WTC11 (cell line): ENCODE data around the gene EGFR. TPM values are rescaled to one million over a fixed set of nuclear protein-coding genes. Genes with fewer than 3 reads are reported as not detected.

ENCODE experiments used
- ATAC-seq: fragments of 200-7000 bp; cut with Tn5 transposase; 2 replicates; pipeline ENCODE4 v1.10.0; 2021; ENCODE audit warnings: mild to moderate bottlenecking, moderate library complexity
- CTCF ChIA-PET: fragments of 300-600 bp; sonication (Branson Sonifier 250); formaldehyde crosslinking; loops from one replicate; lab custom pipeline; 2021; ENCODE audit warnings: antibody characterized with exemption; lab: Charles Lee
- POLR2A ChIA-PET: fragments of 350-600 bp; sonication (Branson Sonifier 250); formaldehyde crosslinking; loops from one replicate; lab custom pipeline; 2021; ENCODE audit warnings: antibody characterized with exemption; lab: Charles Lee
- DNase-seq: peaks from one replicate; pipeline ENCODE4 v3.0.0; 2021; ENCODE audit warnings: low spot score
- H3K27ac Mint-ChIP-seq: 2 replicates; pipeline ENCODE4 v1.8.0; 2021; ENCODE audit warnings: mixed read lengths
- H3K27me3 Mint-ChIP-seq: 2 replicates; pipeline ENCODE4 v1.8.0; 2021; ENCODE audit warnings: low read depth, mild to moderate bottlenecking, moderate library complexity, mixed read lengths
- H3K36me3 Mint-ChIP-seq: 2 replicates; pipeline ENCODE4 v1.8.0; 2021; ENCODE audit warnings: mixed read lengths
- H3K4me1 Mint-ChIP-seq: 2 replicates; pipeline ENCODE4 v1.8.0; 2022; ENCODE audit warnings: mixed read lengths
- H3K4me3 Mint-ChIP-seq: 2 replicates; pipeline ENCODE4 v1.8.0; 2021; ENCODE audit warnings: mild to moderate bottlenecking, moderate library complexity, mixed read lengths
- H3K9me3 Mint-ChIP-seq: 2 replicates; pipeline ENCODE4 v1.8.0; 2021; ENCODE audit warnings: mixed read lengths
- ATF1 ChIP-seq: sonication (generic); formaldehyde crosslinking; IDR thresholded peaks from 2 replicates; pipeline ENCODE4 v1.8.1; 2023; ENCODE audit warnings: mild to moderate bottlenecking, moderate library complexity, missing genetic modification reagents
- CREB1 ChIP-seq: sonication (generic); formaldehyde crosslinking; IDR thresholded peaks from 2 replicates; pipeline ENCODE4 v1.8.0; 2023; ENCODE audit warnings: mild to moderate bottlenecking, missing genetic modification reagents
- EMX1 ChIP-seq: fragments of 250-450 bp; sonication (Bioruptor Pico); IDR thresholded peaks from 2 replicates; pipeline ENCODE4 v1.8.0; 2021; ENCODE audit warnings: mild to moderate bottlenecking
- GTF2I ChIP-seq: fragments of 250-450 bp; sonication (Bioruptor Pico); conservative IDR thresholded peaks from 2 replicates; pipeline ENCODE4 v1.4.0; 2021; ENCODE audit warnings: mild to moderate bottlenecking
- HMGA2 ChIP-seq: fragments of 250-450 bp; sonication (Bioruptor Pico); IDR thresholded peaks from 2 replicates; pipeline ENCODE4 v1.4.0; 2021; ENCODE audit warnings: mild to moderate bottlenecking, moderate library complexity
- JAZF1 ChIP-seq: fragments of 250-450 bp; sonication (Bioruptor Pico); IDR thresholded peaks from 2 replicates; pipeline ENCODE4 v1.9.0; 2021; ENCODE audit warnings: moderate library complexity, mild to moderate bottlenecking, inconsistent platforms
- KAT7 ChIP-seq: sonication (generic); formaldehyde crosslinking; IDR thresholded peaks from 2 replicates; pipeline ENCODE4 v1.8.1; 2023; ENCODE audit warnings: missing genetic modification reagents, mild to moderate bottlenecking, borderline replicate concordance
- NFYB ChIP-seq: sonication (generic); formaldehyde crosslinking; conservative IDR thresholded peaks from 2 replicates; pipeline ENCODE4 v1.8.0; 2022; ENCODE audit warnings: low read depth, missing genetic modification reagents
- RORB ChIP-seq: fragments of 250-450 bp; sonication (Bioruptor Pico); IDR thresholded peaks from 2 replicates; pipeline ENCODE4 v1.9.0; 2021; ENCODE audit warnings: mild to moderate bottlenecking
- SMAD4 ChIP-seq: sonication (generic); formaldehyde crosslinking; IDR thresholded peaks from 2 replicates; pipeline ENCODE4 v1.8.0; 2022; ENCODE audit warnings: mild to moderate bottlenecking, missing genetic modification reagents
- SP1 ChIP-seq: sonication (generic); formaldehyde crosslinking; conservative IDR thresholded peaks from 2 replicates; pipeline ENCODE4 v1.8.1; 2022; ENCODE audit warnings: missing genetic modification reagents
- TCF7 ChIP-seq: sonication (generic); formaldehyde crosslinking; IDR thresholded peaks from 2 replicates; pipeline ENCODE4 v1.8.0; 2022; ENCODE audit warnings: mild to moderate bottlenecking, low read depth, missing genetic modification reagents, moderate library complexity
- TP53 ChIP-seq: sonication (generic); formaldehyde crosslinking; IDR thresholded peaks from 2 replicates; pipeline ENCODE4 v1.8.1; 2023; ENCODE audit warnings: mild to moderate bottlenecking, missing genetic modification reagents
- ZNF219 ChIP-seq: sonication (generic); formaldehyde crosslinking; IDR thresholded peaks from 2 replicates; pipeline ENCODE4 v1.8.0; 2023; ENCODE audit warnings: missing genetic modification reagents, mild to moderate bottlenecking, borderline replicate concordance
- ZNF232 ChIP-seq: sonication (generic); formaldehyde crosslinking; IDR thresholded peaks from 2 replicates; pipeline ENCODE4 v1.8.0; 2022; ENCODE audit warnings: mild to moderate bottlenecking, missing genetic modification reagents
- ZNF416 ChIP-seq: fragments of 250-450 bp; sonication (Bioruptor Pico); IDR thresholded peaks from 2 replicates; pipeline ENCODE4 v1.9.0; 2021; ENCODE audit warnings: mild to moderate bottlenecking, inconsistent platforms
- ZNF423 ChIP-seq: fragments of 250-450 bp; sonication (Bioruptor Pico); IDR thresholded peaks from 2 replicates; pipeline ENCODE4 v2.1.2; 2022; ENCODE audit warnings: mild to moderate bottlenecking, moderate library complexity
- ZNF671 ChIP-seq: fragments of 250-450 bp; sonication (Bioruptor Pico); IDR thresholded peaks from 2 replicates; pipeline ENCODE4 v1.8.0; 2021; ENCODE audit warnings: mild to moderate bottlenecking
- total RNA-seq: library from RNA; stranded (reverse); gene quantifications from 3 replicates; pipeline ENCODE4 v1.2.3, GENCODE V29; 2021
- TF ChIP-seq, protein P1 (sequence below): sonication (generic); formaldehyde crosslinking; IDR thresholded peaks from 2 replicates; pipeline ENCODE4 v1.8.1; 2023; ENCODE audit warnings: mild to moderate bottlenecking, missing genetic modification reagents
- TF ChIP-seq, protein P2 (sequence below): sonication (generic); formaldehyde crosslinking; IDR thresholded peaks from 2 replicates; pipeline ENCODE4 v1.8.1; 2023; ENCODE audit warnings: mild to moderate bottlenecking, missing genetic modification reagents, borderline replicate concordance
- TF ChIP-seq, protein P3 (sequence below): fragments of 250-450 bp; sonication (Bioruptor Pico); conservative IDR thresholded peaks from 2 replicates; pipeline ENCODE4 v1.9.0; 2021; ENCODE audit warnings: mild to moderate bottlenecking
- TF ChIP-seq, protein P4 (sequence below): sonication (generic); formaldehyde crosslinking; IDR thresholded peaks from 2 replicates; pipeline ENCODE4 v1.8.1; 2022; ENCODE audit warnings: low read depth, mild to moderate bottlenecking, moderate library complexity, missing genetic modification reagents, borderline replicate concordance
- TF ChIP-seq, protein P5 (sequence below): fragments of 200-600 bp; IDR thresholded peaks from 2 replicates; pipeline ENCODE4 v1.8.0; 2022; ENCODE audit warnings: antibody characterized with exemption
- TF ChIP-seq, protein P6 (sequence below): fragments of 250-450 bp; sonication (Bioruptor Pico); IDR thresholded peaks from 2 replicates; pipeline ENCODE4 v1.9.0; 2021; ENCODE audit warnings: mild to moderate bottlenecking

EGFR gene
- total RNA-seq, 1 experiment from 2014 or later: 5.9 TPM

DNA sequence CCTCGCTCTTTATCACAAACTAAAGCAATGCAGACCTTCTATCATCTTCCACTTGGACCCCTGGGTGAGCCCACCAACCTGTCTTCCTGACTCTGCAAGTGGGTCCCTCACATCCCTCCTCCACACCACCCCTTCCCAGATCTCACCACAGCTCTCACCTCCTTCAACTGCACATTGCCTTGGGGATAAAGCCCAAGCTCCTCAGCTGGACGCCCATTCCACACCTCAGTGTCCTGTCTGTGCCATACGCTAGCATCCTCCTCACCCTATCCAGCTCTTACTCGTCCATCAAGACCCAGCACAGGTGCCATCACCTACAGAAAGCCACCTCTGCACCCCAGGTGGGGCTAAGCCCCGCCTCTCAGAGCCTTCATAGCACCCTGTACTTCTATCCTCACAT is 205.3 kb downstream of the EGFR start:
- Mint-ChIP-seq H3K9me3 (peaks cover 25% of the 10 kb centered on the region), H3K4me1 (peaks cover 5% of the 10 kb centered on the region), H3K27me3 (no peaks in the 10 kb centered on the region; the same call in 1 of the 2 replicates), H3K36me3 (peaks cover 2% of the 10 kb centered on the region; the same call in 1 of the 2 replicates), H3K27ac (no peak overlapping the region), H3K4me3 (no peak overlapping the region)
- ATAC-seq: no peak
- ChIA-PET POLR2A (no interaction called here), CTCF (no interaction called here)
- DNase-seq: no peak
- TF ChIP-seq HMGA2 (CRISPR knock-in tag): no peak
- no peak for TF ChIP-seq SP1 (CRISPR knock-in tag)
- TF ChIP-seq, protein P1, sequence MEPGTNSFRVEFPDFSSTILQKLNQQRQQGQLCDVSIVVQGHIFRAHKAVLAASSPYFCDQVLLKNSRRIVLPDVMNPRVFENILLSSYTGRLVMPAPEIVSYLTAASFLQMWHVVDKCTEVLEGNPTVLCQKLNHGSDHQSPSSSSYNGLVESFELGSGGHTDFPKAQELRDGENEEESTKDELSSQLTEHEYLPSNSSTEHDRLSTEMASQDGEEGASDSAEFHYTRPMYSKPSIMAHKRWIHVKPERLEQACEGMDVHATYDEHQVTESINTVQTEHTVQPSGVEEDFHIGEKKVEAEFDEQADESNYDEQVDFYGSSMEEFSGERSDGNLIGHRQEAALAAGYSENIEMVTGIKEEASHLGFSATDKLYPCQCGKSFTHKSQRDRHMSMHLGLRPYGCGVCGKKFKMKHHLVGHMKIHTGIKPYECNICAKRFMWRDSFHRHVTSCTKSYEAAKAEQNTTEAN (CRISPR knock-in tag): no peak
- TF ChIP-seq JAZF1 (CRISPR knock-in tag): no peak
- no peak for TF ChIP-seq ZNF423 (CRISPR knock-in tag)
- no peak for TF ChIP-seq EMX1 (CRISPR knock-in tag)
- TF ChIP-seq, protein P2, sequence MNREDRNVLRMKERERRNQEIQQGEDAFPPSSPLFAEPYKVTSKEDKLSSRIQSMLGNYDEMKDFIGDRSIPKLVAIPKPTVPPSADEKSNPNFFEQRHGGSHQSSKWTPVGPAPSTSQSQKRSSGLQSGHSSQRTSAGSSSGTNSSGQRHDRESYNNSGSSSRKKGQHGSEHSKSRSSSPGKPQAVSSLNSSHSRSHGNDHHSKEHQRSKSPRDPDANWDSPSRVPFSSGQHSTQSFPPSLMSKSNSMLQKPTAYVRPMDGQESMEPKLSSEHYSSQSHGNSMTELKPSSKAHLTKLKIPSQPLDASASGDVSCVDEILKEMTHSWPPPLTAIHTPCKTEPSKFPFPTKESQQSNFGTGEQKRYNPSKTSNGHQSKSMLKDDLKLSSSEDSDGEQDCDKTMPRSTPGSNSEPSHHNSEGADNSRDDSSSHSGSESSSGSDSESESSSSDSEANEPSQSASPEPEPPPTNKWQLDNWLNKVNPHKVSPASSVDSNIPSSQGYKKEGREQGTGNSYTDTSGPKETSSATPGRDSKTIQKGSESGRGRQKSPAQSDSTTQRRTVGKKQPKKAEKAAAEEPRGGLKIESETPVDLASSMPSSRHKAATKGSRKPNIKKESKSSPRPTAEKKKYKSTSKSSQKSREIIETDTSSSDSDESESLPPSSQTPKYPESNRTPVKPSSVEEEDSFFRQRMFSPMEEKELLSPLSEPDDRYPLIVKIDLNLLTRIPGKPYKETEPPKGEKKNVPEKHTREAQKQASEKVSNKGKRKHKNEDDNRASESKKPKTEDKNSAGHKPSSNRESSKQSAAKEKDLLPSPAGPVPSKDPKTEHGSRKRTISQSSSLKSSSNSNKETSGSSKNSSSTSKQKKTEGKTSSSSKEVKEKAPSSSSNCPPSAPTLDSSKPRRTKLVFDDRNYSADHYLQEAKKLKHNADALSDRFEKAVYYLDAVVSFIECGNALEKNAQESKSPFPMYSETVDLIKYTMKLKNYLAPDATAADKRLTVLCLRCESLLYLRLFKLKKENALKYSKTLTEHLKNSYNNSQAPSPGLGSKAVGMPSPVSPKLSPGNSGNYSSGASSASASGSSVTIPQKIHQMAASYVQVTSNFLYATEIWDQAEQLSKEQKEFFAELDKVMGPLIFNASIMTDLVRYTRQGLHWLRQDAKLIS (CRISPR knock-in tag): no peak
- TF ChIP-seq GTF2I (CRISPR knock-in tag): no peak

DNA sequence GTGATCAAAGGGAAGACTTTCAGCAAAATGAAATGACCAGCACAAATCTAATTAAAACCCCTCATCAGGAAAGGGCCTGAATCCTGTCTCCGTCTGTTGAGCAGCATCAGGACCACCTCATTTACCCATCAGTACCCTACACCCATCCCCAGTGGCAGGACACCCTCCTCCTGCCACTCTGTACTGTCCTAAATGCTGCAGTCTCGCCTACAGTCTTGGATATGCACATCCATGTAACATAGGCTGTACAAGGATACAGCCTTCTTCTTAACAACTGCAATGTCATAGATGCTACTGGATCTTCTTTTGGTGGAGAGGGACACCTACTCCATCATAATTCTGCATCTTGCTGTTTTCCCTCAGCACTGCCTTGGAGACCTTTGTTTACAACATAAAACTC is 206.0 kb downstream of the EGFR start:
- Mint-ChIP-seq H3K27ac (no peak overlapping the region), H3K4me1 (peaks cover 5% of the 10 kb centered on the region), H3K36me3 (peaks cover 6% of the 10 kb centered on the region), H3K4me3 (no peak overlapping the region), H3K9me3 (peaks cover 32% of the 10 kb centered on the region), H3K27me3 (no peaks in the 10 kb centered on the region; the same call in 1 of the 2 replicates)
- CTCF ChIA-PET: no interaction called here
- ATAC-seq (no peak), DNase-seq (no peak)
- TF ChIP-seq SP1 (CRISPR knock-in tag): no peak
- no peak for TF ChIP-seq ZNF423 (CRISPR knock-in tag)
- POLR2A ChIA-PET: no interaction called here

DNA sequence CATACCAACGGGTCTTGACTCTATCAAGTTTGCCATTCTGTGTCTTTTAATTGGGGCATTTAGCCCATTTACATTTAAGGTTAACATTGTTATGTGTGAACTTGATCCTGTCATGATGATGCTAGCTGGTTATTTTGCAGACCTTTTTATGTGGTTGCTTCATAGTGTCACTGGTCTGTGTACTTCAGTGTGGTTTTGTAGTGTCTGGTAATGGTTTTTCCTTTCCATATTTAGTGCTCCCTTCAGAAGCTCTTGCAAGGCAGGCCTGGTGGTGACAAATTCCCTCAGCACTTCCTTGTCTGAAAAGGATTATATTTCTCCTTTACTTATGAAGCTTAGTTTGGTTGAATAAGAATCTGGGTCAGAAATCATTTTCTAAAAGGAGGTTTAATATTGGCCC is 211.2 kb downstream of the EGFR start:
- CTCF ChIA-PET: no interaction called here
- TF ChIP-seq ATF1 (CRISPR knock-in tag): no peak
- TF ChIP-seq SMAD4: no peak
- TF ChIP-seq, protein P3, sequence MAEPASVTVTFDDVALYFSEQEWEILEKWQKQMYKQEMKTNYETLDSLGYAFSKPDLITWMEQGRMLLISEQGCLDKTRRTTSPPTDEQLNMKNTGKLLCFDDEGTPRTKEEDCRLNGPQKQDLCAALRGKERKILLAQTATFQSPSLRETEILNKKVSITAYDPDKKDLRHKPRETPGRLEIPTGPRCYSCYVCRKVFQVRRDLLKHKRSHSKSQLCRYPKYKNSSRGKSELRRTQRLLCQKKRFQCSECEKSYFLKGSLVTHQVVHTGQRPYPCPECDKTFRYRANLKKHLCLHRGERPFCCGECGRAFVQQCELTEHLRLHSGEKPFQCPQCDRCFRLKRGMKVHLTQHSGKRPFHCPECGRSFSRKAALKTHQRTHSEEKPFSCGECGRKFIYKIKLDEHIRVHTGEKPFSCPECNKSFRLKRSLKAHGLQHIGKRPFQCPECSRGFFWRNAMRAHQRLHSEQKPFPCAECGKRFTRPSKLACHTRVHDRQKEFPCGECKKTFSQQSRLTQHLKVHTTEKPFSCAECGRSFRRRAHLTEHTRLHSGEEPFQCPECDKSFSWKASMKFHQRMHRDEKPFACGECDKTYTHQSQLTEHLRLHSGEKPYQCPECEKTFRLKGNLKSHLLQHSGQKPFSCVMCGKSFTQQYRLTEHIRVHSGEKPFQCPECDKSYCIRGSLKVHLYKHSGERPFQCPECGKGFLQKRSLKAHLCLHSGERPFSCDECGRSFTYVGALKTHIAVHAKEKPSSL: no peak
- TF ChIP-seq, protein P4, sequence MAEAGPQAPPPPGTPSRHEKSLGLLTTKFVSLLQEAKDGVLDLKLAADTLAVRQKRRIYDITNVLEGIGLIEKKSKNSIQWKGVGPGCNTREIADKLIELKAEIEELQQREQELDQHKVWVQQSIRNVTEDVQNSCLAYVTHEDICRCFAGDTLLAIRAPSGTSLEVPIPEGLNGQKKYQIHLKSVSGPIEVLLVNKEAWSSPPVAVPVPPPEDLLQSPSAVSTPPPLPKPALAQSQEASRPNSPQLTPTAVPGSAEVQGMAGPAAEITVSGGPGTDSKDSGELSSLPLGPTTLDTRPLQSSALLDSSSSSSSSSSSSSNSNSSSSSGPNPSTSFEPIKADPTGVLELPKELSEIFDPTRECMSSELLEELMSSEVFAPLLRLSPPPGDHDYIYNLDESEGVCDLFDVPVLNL: no peak
- no peak for TF ChIP-seq ZNF671 (CRISPR knock-in tag)
- no peak for TF ChIP-seq NFYB (CRISPR knock-in tag)
- no peak for TF ChIP-seq ZNF232
- no peak for TF ChIP-seq ZNF219 (CRISPR knock-in tag)
- TF ChIP-seq KAT7: no peak
- TF ChIP-seq ZNF423 (CRISPR knock-in tag): no peak
- no peak for TF ChIP-seq ZNF416
- TF ChIP-seq CREB1: no peak
- TF ChIP-seq, protein P5, sequence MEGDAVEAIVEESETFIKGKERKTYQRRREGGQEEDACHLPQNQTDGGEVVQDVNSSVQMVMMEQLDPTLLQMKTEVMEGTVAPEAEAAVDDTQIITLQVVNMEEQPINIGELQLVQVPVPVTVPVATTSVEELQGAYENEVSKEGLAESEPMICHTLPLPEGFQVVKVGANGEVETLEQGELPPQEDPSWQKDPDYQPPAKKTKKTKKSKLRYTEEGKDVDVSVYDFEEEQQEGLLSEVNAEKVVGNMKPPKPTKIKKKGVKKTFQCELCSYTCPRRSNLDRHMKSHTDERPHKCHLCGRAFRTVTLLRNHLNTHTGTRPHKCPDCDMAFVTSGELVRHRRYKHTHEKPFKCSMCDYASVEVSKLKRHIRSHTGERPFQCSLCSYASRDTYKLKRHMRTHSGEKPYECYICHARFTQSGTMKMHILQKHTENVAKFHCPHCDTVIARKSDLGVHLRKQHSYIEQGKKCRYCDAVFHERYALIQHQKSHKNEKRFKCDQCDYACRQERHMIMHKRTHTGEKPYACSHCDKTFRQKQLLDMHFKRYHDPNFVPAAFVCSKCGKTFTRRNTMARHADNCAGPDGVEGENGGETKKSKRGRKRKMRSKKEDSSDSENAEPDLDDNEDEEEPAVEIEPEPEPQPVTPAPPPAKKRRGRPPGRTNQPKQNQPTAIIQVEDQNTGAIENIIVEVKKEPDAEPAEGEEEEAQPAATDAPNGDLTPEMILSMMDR: no peak
- no peak for TF ChIP-seq TCF7 (CRISPR knock-in tag)
- TF ChIP-seq GTF2I (CRISPR knock-in tag): no peak
- TF ChIP-seq, protein P6, sequence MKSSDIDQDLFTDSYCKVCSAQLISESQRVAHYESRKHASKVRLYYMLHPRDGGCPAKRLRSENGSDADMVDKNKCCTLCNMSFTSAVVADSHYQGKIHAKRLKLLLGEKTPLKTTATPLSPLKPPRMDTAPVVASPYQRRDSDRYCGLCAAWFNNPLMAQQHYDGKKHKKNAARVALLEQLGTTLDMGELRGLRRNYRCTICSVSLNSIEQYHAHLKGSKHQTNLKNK (CRISPR knock-in tag): no peak
- TF ChIP-seq TP53 (CRISPR knock-in tag): no peak
- TF ChIP-seq RORB (CRISPR knock-in tag): no peak

More for the DNA sequence above, 211.2 kb downstream of the EGFR start:
- no peak overlapping the region for H3K27ac Mint-ChIP-seq
- no peaks in the 10 kb centered on the region; the same call in none of the 2 replicates for H3K27me3 Mint-ChIP-seq
- ATAC-seq: no peak
- peaks cover 43% of the 10 kb centered on the region for H3K9me3 Mint-ChIP-seq
- POLR2A ChIA-PET: no interaction called here
- H3K4me3 Mint-ChIP-seq: no peak overlapping the region
- DNase-seq: no peak
- peaks cover 6% of the 10 kb centered on the region for H3K36me3 Mint-ChIP-seq
- no peaks in the 10 kb centered on the region for H3K4me1 Mint-ChIP-seq
